Tibial nerve (tissue), 4 donors: Measurements from ENCODE around the gene BRSK2. TPM values are rescaled to one million over a fixed set of nuclear protein-coding genes. Genes with fewer than 3 reads are reported as not detected.
"Not testable (repeated sequence)": the region's sequence is repeated elsewhere in the genome, so short reads cannot be mapped to it uniquely, and the experiment has no call there.

ENCODE experiments used
- DNase-seq, 2 donors: peaks; one replicate each; pipeline ENCODE4 v3.0.0-alpha.2; 2019; ENCODE audit warnings: low spot score in 2 of 2
- H3K27ac ChIP-seq, 4 donors: fragments of 200-600 bp; sonication (generic) in 3 of 4; one replicate each; pipeline ENCODE4 v1.5.1; 2017 to 2019; ENCODE audit warnings: mild to moderate bottlenecking in 1 of 4
- H3K27me3 ChIP-seq, 2 donors: fragments of 200-600 bp; sonication (generic) in 1 of 2; one replicate each; pipeline versions ENCODE4 v1.5.1 to v1.6.0; 2017 to 2019
- H3K36me3 ChIP-seq, 3 donors: fragments of 200-600 bp; sonication (generic); one replicate each; pipeline ENCODE4 v1.5.1; 2018 to 2019
- H3K4me1 ChIP-seq, 4 donors: fragments of 200-600 bp; sonication (generic) in 3 of 4; one replicate each; pipeline ENCODE4 v1.5.1; 2017 to 2019
- H3K4me3 ChIP-seq, 4 donors: fragments of 200-600 bp; sonication (generic) in 3 of 4; one replicate each; pipeline ENCODE4 v1.5.1; 2017 to 2019; ENCODE audit warnings: mild to moderate bottlenecking in 1 of 4, moderate library complexity in 1 of 4
- H3K9me3 ChIP-seq, 4 donors: fragments of 200-600 bp; sonication (generic) in 3 of 4; one replicate each; pipeline ENCODE4 v1.5.1; 2017 to 2019
- CTCF ChIP-seq, 5 experiments: fragments of 200-600 bp in 3 of 5; fragments of 450-650 bp in 2 of 5; sonication (generic) in 3 of 5; IDR thresholded peaks; one replicate each; pipeline ENCODE4 v1.5.1; 2016 to 2019; ENCODE audit warnings: antibody characterized with exemption in 5 of 5, mild to moderate bottlenecking in 3 of 5, moderate library complexity in 2 of 5
- EP300 ChIP-seq, 2 donors: sonication (generic); formaldehyde crosslinking; IDR thresholded peaks; one replicate each; pipeline ENCODE4 v1.6.1; 2017; ENCODE audit warnings: antibody characterized with exemption in 2 of 2, mild to moderate bottlenecking in 1 of 2
- POLR2A ChIP-seq, 2 donors: fragments of 450-650 bp; IDR thresholded peaks; one replicate each; pipeline ENCODE4 v1.6.1; 2017; ENCODE audit warnings: antibody characterized with exemption in 2 of 2, mild to moderate bottlenecking in 2 of 2, moderate library complexity in 2 of 2
- WGBS, 2 donors: methylation state at CpG; one replicate each; pipeline ENCODE4 v1.1.5; 2018; 5-methylcytosine and 5-hydroxymethylcytosine counted together
- total RNA-seq, 4 donors: library from RNA; depleted of rRNA; stranded (reverse); fragments of >200 nt; gene quantifications; one replicate each; pipeline ENCODE4 v1.1.0, GENCODE V29; 2016

The BRSK2 gene
- total RNA-seq, 4 donors from 2014 or later: 2.4 to 7.8 (median 4.6) TPM

DNA sequence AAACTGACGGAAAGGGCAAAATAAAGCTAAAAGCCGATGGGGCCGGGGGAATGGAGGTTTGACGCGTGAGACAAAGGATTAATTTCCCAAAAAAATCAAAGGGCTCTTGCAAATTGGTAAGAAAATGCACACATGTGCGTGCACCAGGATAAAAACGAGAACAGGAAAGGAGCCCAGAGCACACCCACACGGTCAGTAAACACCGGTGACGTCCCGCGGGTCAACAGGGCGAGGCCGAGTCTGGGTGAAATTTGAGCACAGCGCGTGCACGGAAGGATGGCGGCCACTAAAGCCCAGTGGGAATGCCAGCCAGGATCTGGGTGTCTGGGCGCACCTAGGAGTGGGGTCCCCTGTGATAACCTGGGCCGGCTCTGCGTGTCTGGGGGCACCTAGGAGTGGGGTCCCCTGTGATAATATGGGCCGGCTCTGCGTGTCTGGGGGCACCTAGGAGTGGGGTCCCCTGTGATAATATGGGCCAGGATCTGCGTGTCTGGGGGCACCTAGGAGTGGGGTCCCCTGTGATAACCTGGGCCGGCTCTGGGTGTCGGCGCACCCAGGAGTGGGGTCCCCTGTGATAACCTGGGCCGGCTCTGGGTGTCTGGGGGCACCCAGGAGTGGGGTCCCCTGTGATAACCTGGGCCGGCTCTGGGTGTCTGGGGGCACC lies 44.4 kb downstream of the BRSK2 start:
- Histone ChIP-seq H3K36me3 (no peaks in the 10 kb centered on the region), H3K4me1 (peaks cover 0 to 21% (median 4%) of the 10 kb centered on the region in 4 donors), H3K4me3 (no peak overlapping the region), H3K27me3 (peaks cover 0 to 18% of the 10 kb centered on the region in 2 donors), H3K9me3 (no peaks in the 10 kb centered on the region), H3K27ac (no peak overlapping the region)
- DNase-seq: no peak
- 79% methylated on average over 23 to 27 of the region's 29 CpGs for WGBS, 2 donors
- TF ChIP-seq EP300 (IDR thresholded peaks at IDR 0.05) (no peak), CTCF (IDR thresholded peaks at IDR 0.05) (no peak), POLR2A (IDR thresholded peaks at IDR 0.05) (no peak)

DNA sequence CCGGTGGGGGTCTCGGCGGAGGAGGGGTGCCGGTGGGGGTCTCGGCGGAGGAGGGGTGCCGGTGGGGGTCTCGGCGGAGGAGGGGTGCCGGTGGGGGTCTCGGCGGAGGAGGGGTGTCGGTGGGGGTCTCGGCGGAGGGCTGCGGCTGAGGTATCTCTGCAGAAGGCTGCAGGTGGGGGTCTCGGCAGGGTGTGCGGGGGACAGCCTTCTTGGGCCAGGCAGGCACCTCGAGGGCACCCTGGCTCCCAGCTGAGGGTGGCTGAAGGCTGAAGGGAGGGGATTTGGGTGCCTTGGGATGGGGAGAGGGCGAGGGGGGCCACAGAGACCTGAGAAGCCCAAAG lies 45.7 kb downstream of the BRSK2 start:
- DNase-seq, H3K9me3 ChIP-seq, H3K36me3 ChIP-seq, H3K4me3 ChIP-seq, H3K27ac ChIP-seq: not testable (repeated sequence)
- Histone ChIP-seq H3K4me1 (peaks cover 0 to 21% (median 4%) of the 10 kb centered on the region in 4 donors), H3K27me3 (peaks cover 0 to 18% of the 10 kb centered on the region in 2 donors)
- 83 to 87% methylated on average over 13 to 14 of the region's 20 CpGs for WGBS, 2 donors

GRCh38 chr11:1435820-1436467 lies 46.2 kb downstream of the BRSK2 start:
- DNase-seq: no peak
- peaks cover 0 to 18% of the 10 kb centered on the region in 2 donors for H3K27me3 ChIP-seq
- TF ChIP-seq EP300 (IDR thresholded peaks at IDR 0.05) (no peak), POLR2A (IDR thresholded peaks at IDR 0.05) (no peak), CTCF (IDR thresholded peaks at IDR 0.05) (no peak)
- no peak overlapping the region for H3K27ac ChIP-seq
- 24 to 30% methylated on average over 22 of the region's 29 CpGs for WGBS, 2 donors
- H3K4me1 ChIP-seq: peaks cover 0 to 21% (median 4%) of the 10 kb centered on the region in 4 donors
- H3K4me3 ChIP-seq: no peak overlapping the region
- no peaks in the 10 kb centered on the region for H3K36me3 ChIP-seq
- no peaks in the 10 kb centered on the region for H3K9me3 ChIP-seq

DNA sequence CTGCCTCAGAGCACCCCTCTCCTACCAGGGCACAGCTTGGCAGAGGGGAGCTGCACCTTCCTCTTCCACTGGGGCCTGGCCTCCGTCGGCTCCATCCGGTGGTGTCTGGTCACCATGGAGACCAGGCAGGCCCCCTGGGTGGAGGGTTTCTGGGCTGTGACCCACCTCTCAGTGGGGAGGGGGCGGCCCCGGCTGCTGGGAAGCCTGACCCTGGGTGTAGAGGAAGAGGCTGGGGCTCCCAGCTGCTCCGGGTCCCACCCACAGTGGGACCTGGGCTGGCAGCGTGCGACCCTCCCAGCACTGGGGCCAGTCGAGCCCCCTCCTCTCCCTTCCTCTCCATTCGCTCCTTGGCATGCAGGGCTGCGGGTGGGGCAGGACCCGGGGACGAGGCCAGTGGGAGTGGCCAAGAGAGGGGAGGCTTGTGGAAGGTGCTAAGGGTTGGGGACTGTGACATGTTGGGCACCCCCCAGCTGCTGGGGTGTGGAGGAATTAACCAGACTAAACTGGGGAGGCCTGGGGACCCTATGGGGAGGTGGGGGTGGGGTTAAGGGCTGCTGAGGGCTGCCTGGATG lies 46.8 kb downstream of the BRSK2 start:
- Histone ChIP-seq H3K4me1 (peaks cover 0 to 21% (median 4%) of the 10 kb centered on the region in 4 donors), H3K27ac (no peak overlapping the region), H3K36me3 (no peaks in the 10 kb centered on the region), H3K9me3 (no peaks in the 10 kb centered on the region), H3K27me3 (peaks cover 0 to 18% of the 10 kb centered on the region in 2 donors), H3K4me3 (no peak overlapping the region)
- no peak for TF ChIP-seq EP300 (IDR thresholded peaks at IDR 0.05)
- no peak for TF ChIP-seq CTCF (IDR thresholded peaks at IDR 0.05)
- WGBS, 2 donors: 18 to 21% methylated on average over 5 to 11 of the region's 13 CpGs
- no peak for DNase-seq

- 39 to 70% methylated on average over 2 to 3 of the region's 6 CpGs for WGBS, 2 donors
- Histone ChIP-seq H3K27me3 (peaks cover 0 to 18% of the 10 kb centered on the region in 2 donors), H3K9me3 (no peaks in the 10 kb centered on the region), H3K4me1 (peaks cover 0 to 21% (median 4%) of the 10 kb centered on the region in 4 donors), H3K27ac (peak overlapping the region in 1 of 4 donors; percentile 17), H3K4me3 (no peak overlapping the region), H3K36me3 (peaks cover 0 to 1% (median 0%) of the 10 kb centered on the region in 3 donors)
- TF ChIP-seq POLR2A (IDR thresholded peaks at IDR 0.05) (no peak), EP300 (IDR thresholded peaks at IDR 0.05) (no peak), CTCF (IDR thresholded peaks at IDR 0.05) (no peak)
- DNase-seq: no peak
Measured at GRCh38 chr11:1437500-1437899, 47.8 kb downstream of the BRSK2 start.
